Muscle layer of colon (tissue), 2 donors: Measurements from ENCODE around the gene G0S2.
"Not testable (repeated sequence)": the region's sequence is repeated elsewhere in the genome, so short reads cannot be mapped to it uniquely, and the experiment has no call there.

ENCODE experiments used
- H3K27ac ChIP-seq: one replicate; pipeline ENCODE4 v1.7.0; 2013; ENCODE audit warnings: low read depth, mild to moderate bottlenecking, low read length, moderate library complexity
- H3K27me3 ChIP-seq, 2 donors: one replicate each; pipeline ENCODE4 v1.7.0; 2013; ENCODE audit warnings: low read length in 2 of 2, mild to moderate bottlenecking in 2 of 2; ENCODE audit not compliant: insufficient read depth in 2 of 2, control insufficient read depth in 1 of 2
- H3K36me3 ChIP-seq: one replicate; pipeline ENCODE4 v1.7.0; 2013; ENCODE audit warnings: mild to moderate bottlenecking, low read length; ENCODE audit not compliant: insufficient read depth
- H3K4me1 ChIP-seq: one replicate; pipeline ENCODE4 v1.7.0; 2013; ENCODE audit warnings: mild to moderate bottlenecking, low read length; ENCODE audit not compliant: insufficient read depth
- H3K4me3 ChIP-seq, 2 donors: one replicate each; pipeline ENCODE4 v1.7.0; 2013; ENCODE audit warnings: low read length in 2 of 2, low read depth in 1 of 2, mild to moderate bottlenecking in 1 of 2, moderate library complexity in 1 of 2
- H3K9ac ChIP-seq: one replicate; pipeline ENCODE4 v1.7.0; 2013; ENCODE audit warnings: low read length
- H3K9me3 ChIP-seq: one replicate; pipeline ENCODE4 v1.7.0; 2013; ENCODE audit warnings: mild to moderate bottlenecking, low read length
- donor health status: abdominal sarcoma.
- donor health status: Adenocarcinoma of cecum.

Gene G0S2

GRCh38 chr1:209692296-209692695, 17.1 kb downstream of the G0S2 start:
- H3K27me3 ChIP-seq = no peaks in the 10 kb centered on the region
- H3K9ac ChIP-seq = no peak overlapping the region
- no peaks in the 10 kb centered on the region for H3K36me3 ChIP-seq
- H3K27ac ChIP-seq = no peak overlapping the region
- peaks cover 9% of the 10 kb centered on the region for H3K4me1 ChIP-seq
- no peaks in the 10 kb centered on the region for H3K9me3 ChIP-seq
- no peak overlapping the region for H3K4me3 ChIP-seq

GRCh38 chr1:209692745-209693504, 17.7 kb downstream of the G0S2 start:
- Histone ChIP-seq H3K9ac (no peak overlapping the region), H3K9me3 (no peaks in the 10 kb centered on the region), H3K4me1 (peaks cover 9% of the 10 kb centered on the region), H3K27me3 (no peaks in the 10 kb centered on the region), H3K36me3 (no peaks in the 10 kb centered on the region), H3K27ac (no peak overlapping the region), H3K4me3 (no peak overlapping the region)

- H3K4me3 ChIP-seq = no peak overlapping the region
- H3K36me3 ChIP-seq = no peaks in the 10 kb centered on the region
- H3K27ac ChIP-seq = no peak overlapping the region
- no peaks in the 10 kb centered on the region for H3K9me3 ChIP-seq
- H3K27me3 ChIP-seq = no peaks in the 10 kb centered on the region
- H3K9ac ChIP-seq = no peak overlapping the region
- H3K4me1 ChIP-seq = no peaks in the 10 kb centered on the region
These were observed 21.5 kb downstream of the G0S2 start for GRCh38 chr1:209696673-209697072.

DNA sequence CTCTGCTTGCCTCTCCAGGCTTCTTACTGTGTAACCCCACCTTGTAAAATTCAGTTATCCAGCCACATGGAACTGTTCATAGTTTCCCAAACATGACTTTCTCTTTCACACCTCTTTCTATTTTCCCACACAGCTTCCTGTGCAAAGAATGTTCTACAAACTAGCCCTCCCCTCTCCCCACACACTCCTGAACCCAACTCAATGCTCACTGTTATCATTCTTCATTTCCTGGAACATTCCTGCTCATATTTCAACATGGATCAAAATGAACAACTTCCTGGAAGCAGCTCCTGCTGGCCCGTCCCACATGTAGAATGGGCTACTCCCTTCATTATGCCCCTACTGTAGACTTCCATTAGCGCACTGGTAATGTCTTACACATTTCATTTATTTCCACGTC, 21.9 kb downstream of the G0S2 start:
- Histone ChIP-seq H3K36me3 (no peaks in the 10 kb centered on the region), H3K27ac (no peak overlapping the region), H3K27me3 (no peaks in the 10 kb centered on the region), H3K9ac (no peak overlapping the region), H3K4me3 (no peak overlapping the region), H3K9me3 (no peaks in the 10 kb centered on the region), H3K4me1 (no peaks in the 10 kb centered on the region)

- H3K9ac ChIP-seq, H3K36me3 ChIP-seq, H3K9me3 ChIP-seq, H3K27me3 ChIP-seq, H3K27ac ChIP-seq, H3K4me3 ChIP-seq, H3K4me1 ChIP-seq: not testable (repeated sequence)
These were observed 25.5 kb downstream of the G0S2 start for GRCh38 chr1:209700686-209701085.

GRCh38 chr1:209702832-209703231, 27.6 kb downstream of the G0S2 start:
- H3K27me3 ChIP-seq = no peaks in the 10 kb centered on the region
- no peaks in the 10 kb centered on the region for H3K36me3 ChIP-seq
- H3K4me3 ChIP-seq = no peak overlapping the region
- H3K9me3 ChIP-seq = no peaks in the 10 kb centered on the region
- no peak overlapping the region for H3K27ac ChIP-seq
- H3K4me1 ChIP-seq = no peaks in the 10 kb centered on the region
- H3K9ac ChIP-seq = no peak overlapping the region

GRCh38 chr1:209703834-209704504, 28.8 kb downstream of the G0S2 start:
- H3K4me3 ChIP-seq = no peak overlapping the region
- no peaks in the 10 kb centered on the region for H3K36me3 ChIP-seq
- no peaks in the 10 kb centered on the region for H3K4me1 ChIP-seq
- H3K9ac ChIP-seq = no peak overlapping the region
- H3K9me3 ChIP-seq = no peaks in the 10 kb centered on the region
- no peak overlapping the region for H3K27ac ChIP-seq
- H3K27me3 ChIP-seq = no peaks in the 10 kb centered on the region

DNA sequence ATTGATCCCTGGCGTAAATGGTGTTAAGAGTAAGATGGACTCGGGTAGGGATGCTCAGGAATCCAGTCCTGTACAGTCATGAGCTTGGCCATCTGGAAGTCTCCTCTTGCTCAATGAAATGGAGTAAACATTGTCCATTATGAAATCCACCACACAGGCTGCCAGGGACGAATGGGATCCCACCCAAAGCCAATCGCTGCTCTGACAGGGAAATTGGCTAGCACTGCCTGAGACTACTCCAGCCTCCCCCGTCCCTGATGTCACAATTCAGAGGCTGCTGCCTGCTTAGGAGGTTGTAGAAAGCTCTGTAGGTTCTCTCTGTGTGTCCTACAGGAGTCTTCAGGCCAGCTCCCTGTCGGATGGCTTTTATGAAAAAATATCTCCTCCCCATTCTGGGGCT, 29.4 kb downstream of the G0S2 start, which contains the start of gene HSD11B1:
TSS of gene HSD11B1 (plus strand) at position 263 of the 400 bp plus-strand sequence. CDS start at position 360, 97 bp downstream.
- no peak within 1 kb of the TSS for H3K9ac ChIP-seq
- H3K27me3 ChIP-seq = no peaks in the 10 kb centered on the region
- no peak within 1 kb of the TSS for H3K27ac ChIP-seq
- H3K36me3 ChIP-seq = no peaks in the 10 kb centered on the region
- H3K4me3 ChIP-seq = no peak within 1 kb of the TSS
- H3K4me1 ChIP-seq = no peaks in the 10 kb centered on the region
- no peaks in the 10 kb centered on the region for H3K9me3 ChIP-seq

GRCh38 chr1:209705033-209705598, 29.9 kb downstream of the G0S2 start:
- Histone ChIP-seq H3K4me1 (no peaks in the 10 kb centered on the region), H3K4me3 (no peak overlapping the region), H3K36me3 (no peaks in the 10 kb centered on the region), H3K9ac (no peak overlapping the region), H3K27ac (no peak overlapping the region), H3K9me3 (no peaks in the 10 kb centered on the region), H3K27me3 (no peaks in the 10 kb centered on the region)

- Histone ChIP-seq H3K4me1 (no peaks in the 10 kb centered on the region), H3K36me3 (no peaks in the 10 kb centered on the region), H3K9ac (no peak overlapping the region), H3K27me3 (no peaks in the 10 kb centered on the region), H3K4me3 (no peak overlapping the region), H3K27ac (no peak overlapping the region), H3K9me3 (no peaks in the 10 kb centered on the region)
These were observed 31.4 kb downstream of the G0S2 start for GRCh38 chr1:209706622-209707021.

DNA sequence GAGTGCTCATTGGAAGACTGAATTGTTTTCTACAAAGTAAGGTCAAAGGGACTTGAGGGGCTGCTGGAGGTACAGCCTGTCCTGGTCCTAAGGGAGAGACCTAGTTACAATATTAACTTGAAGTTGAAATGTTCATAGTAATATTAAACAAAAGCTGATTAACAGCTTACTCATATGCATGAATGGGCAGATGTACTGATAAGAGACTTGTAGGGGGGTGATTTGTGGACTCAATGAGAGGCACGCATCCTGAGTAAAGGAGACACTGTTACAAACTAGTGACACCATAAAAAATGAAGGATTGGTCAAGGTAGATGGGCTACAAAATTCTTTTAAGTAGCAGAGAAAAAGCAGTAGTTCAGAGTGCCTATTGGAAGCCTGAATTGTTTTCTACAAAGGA, 32.1 kb downstream of the G0S2 start:
- Histone ChIP-seq H3K36me3 (no peaks in the 10 kb centered on the region), H3K4me3 (no peak overlapping the region), H3K9me3 (no peaks in the 10 kb centered on the region), H3K27ac (no peak overlapping the region), H3K9ac (no peak overlapping the region), H3K4me1 (no peaks in the 10 kb centered on the region), H3K27me3 (no peaks in the 10 kb centered on the region)
